HepG2 (cell line): Measurements from ENCODE around the gene LEPR. TPM values are rescaled to one million over a fixed set of nuclear protein-coding genes. Genes with fewer than 3 reads are reported as not detected.

Source experiments
- MAF1 ChIP-seq: sonication (generic); formaldehyde crosslinking; IDR thresholded peaks from 2 replicates; pipeline ENCODE4 v1.5.0; 2020; ENCODE audit warnings: missing genetic modification reagents, borderline replicate concordance
- REXO4 ChIP-seq: sonication (generic); formaldehyde crosslinking; IDR thresholded peaks from 2 replicates; pipeline ENCODE4 v1.8.0; 2022; ENCODE audit warnings: missing genetic modification reagents, mild to moderate bottlenecking, borderline replicate concordance
- STAT5B ChIP-seq: sonication (generic); formaldehyde crosslinking; IDR thresholded peaks from 2 replicates; pipeline ENCODE4 v1.4.0; 2020; ENCODE audit warnings: missing genetic modification reagents
- ZNF451 ChIP-seq: sonication (generic); formaldehyde crosslinking; IDR thresholded peaks from 2 replicates; pipeline ENCODE4 v1.5.0; 2020; ENCODE audit warnings: mild to moderate bottlenecking, missing genetic modification reagents
- ZNF724P ChIP-seq: sonication (generic); formaldehyde crosslinking; IDR thresholded peaks from 2 replicates; pipeline ENCODE4 v1.8.0; 2022; ENCODE audit warnings: missing genetic modification reagents, borderline replicate concordance
- ZNF788 ChIP-seq: sonication (generic); formaldehyde crosslinking; IDR thresholded peaks from 2 replicates; pipeline ENCODE4 v1.5.0; 2020; ENCODE audit warnings: mild to moderate bottlenecking, missing genetic modification reagents, borderline replicate concordance
- ZNF883 ChIP-seq: sonication (generic); formaldehyde crosslinking; IDR thresholded peaks from 2 replicates; pipeline ENCODE4 v1.5.1; 2020; ENCODE audit warnings: mild to moderate bottlenecking, missing genetic modification reagents; ENCODE audit errors: not compliant biosample characterization
- polyA plus RNA-seq, 8 experiments: library from polyadenylated mRNA; depleted of rRNA in 3 of 8; stranded (reverse) in 7 of 8; unstranded in 1 of 8; fragments of >200 nt; fragmentation: Illumina TruSeq in 4 of 8; extraction: Trizol in 4 of 8; gene quantifications; 2 replicates each; pipeline versions ENCODE4 v1.2.1 to v1.2.3, GENCODE V29; 2011 to 2016; ENCODE audit warnings: low read depth in 4 of 8, missing spikeins in 1 of 8, mixed read lengths in 1 of 8; ENCODE audit not compliant: insufficient read depth in 1 of 8
- total RNA-seq, 5 experiments: library from RNA; depleted of rRNA; stranded (reverse); fragments of >200 nt; fragmentation: Illumina TruSeq; extraction: Trizol; gene quantifications; 2 replicates each; pipeline ENCODE4 v1.2.3, GENCODE V29; 2016; ENCODE audit warnings: low read depth in 1 of 5
- TF ChIP-seq, protein P1 (sequence below), 2 experiments: sonication (generic) in 1 of 2; formaldehyde crosslinking in 1 of 2; IDR thresholded peaks; 2 replicates each; pipeline versions ENCODE4 v1.6.1 to v1.9.0; 2014 to 2022; ENCODE audit warnings: antibody characterized with exemption in 1 of 2, borderline replicate concordance in 1 of 2, inconsistent platforms in 1 of 2, low read depth in 1 of 2, missing genetic modification reagents in 1 of 2
- TF ChIP-seq, protein P2 (sequence below): sonication (generic); formaldehyde crosslinking; IDR thresholded peaks from 2 replicates; pipeline ENCODE4 v1.4.0; 2020; ENCODE audit warnings: missing genetic modification reagents, borderline replicate concordance
- TF ChIP-seq, protein P3 (sequence below): sonication (generic); formaldehyde crosslinking; IDR thresholded peaks from 2 replicates; pipeline ENCODE4 v1.4.0; 2020; ENCODE audit warnings: missing genetic modification reagents, mild to moderate bottlenecking, borderline replicate concordance
- TF ChIP-seq, protein P4 (sequence below): sonication (generic); formaldehyde crosslinking; IDR thresholded peaks from 2 replicates; pipeline ENCODE4 v1.9.0; 2022; ENCODE audit warnings: missing genetic modification reagents, mild to moderate bottlenecking, borderline replicate concordance

Gene LEPR
- total and polyA plus RNA-seq, 2 of the 13 experiments (the other 11 are each of a cell fraction or from before 2014, with no cell fraction given), result 0.60 to 1.7 TPM

DNA sequence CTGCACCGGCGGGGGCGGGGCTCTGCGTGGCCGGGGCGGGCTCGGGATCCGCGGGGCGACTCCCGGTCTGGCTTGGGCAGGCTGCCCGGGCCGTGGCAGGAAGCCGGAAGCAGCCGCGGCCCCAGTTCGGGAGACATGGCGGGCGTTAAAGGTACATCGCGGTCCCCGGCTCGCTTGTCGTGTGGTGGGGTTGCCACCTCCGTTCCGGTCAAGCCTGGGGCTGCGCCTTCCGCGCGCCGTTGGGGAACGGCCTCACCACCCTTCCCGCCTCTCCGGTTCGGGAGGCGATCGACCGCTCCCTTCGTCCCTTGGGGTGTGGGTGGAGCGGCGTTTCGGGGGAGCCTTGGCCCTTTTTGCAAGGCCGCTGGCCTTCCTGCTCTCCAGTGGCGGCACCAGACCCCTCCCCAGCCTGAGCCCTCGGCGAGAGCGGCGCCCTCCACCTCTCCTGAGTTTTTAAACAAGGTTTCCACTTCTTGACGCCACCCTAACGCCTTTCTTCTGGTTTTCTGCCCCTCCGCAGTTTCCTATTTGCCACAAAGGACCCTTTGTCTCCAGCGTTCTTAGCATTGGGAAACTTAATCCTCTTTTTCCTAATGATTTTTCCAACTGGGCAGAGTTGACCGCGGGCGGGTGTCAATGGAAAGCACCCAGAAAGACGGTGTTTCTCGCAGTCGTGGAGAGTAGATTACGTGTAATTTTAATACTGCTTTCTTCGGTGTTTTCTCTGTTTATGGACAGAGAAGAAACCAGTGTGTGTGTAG lies at the start of gene LEPR, which contains the start of gene LEPROT (continued):
- TF ChIP-seq, protein P1, sequence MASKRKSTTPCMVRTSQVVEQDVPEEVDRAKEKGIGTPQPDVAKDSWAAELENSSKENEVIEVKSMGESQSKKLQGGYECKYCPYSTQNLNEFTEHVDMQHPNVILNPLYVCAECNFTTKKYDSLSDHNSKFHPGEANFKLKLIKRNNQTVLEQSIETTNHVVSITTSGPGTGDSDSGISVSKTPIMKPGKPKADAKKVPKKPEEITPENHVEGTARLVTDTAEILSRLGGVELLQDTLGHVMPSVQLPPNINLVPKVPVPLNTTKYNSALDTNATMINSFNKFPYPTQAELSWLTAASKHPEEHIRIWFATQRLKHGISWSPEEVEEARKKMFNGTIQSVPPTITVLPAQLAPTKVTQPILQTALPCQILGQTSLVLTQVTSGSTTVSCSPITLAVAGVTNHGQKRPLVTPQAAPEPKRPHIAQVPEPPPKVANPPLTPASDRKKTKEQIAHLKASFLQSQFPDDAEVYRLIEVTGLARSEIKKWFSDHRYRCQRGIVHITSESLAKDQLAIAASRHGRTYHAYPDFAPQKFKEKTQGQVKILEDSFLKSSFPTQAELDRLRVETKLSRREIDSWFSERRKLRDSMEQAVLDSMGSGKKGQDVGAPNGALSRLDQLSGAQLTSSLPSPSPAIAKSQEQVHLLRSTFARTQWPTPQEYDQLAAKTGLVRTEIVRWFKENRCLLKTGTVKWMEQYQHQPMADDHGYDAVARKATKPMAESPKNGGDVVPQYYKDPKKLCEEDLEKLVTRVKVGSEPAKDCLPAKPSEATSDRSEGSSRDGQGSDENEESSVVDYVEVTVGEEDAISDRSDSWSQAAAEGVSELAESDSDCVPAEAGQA (IDR thresholded peaks at IDR 0.05; ENCODE audit: low read depth), result 0 out of 2 replicates have a peak, but pooled peaks have one; percentile 19
- TF ChIP-seq, protein P1 (CRISPR knock-in tag; IDR thresholded peaks at IDR 0.05; ENCODE audit: borderline replicate concordance), result no peak
- TF ChIP-seq ZNF724P (CRISPR knock-in tag) (peak; percentile 75), STAT5B (CRISPR knock-in tag) (0 out of 2 replicates have a peak, but pooled peaks have one; percentile 53), ZNF883 (CRISPR knock-in tag) (peak; percentile 65), ZNF451 (CRISPR knock-in tag) (peak; percentile 60; the same call in 1 of the 2 replicates), MAF1 (CRISPR knock-in tag) (peak; percentile 70; the same call in 1 of the 2 replicates), REXO4 (CRISPR knock-in tag) (no peak), ZNF788 (CRISPR knock-in tag) (peak; percentile 89; the same call in 1 of the 2 replicates)
- TF ChIP-seq, protein P2, sequence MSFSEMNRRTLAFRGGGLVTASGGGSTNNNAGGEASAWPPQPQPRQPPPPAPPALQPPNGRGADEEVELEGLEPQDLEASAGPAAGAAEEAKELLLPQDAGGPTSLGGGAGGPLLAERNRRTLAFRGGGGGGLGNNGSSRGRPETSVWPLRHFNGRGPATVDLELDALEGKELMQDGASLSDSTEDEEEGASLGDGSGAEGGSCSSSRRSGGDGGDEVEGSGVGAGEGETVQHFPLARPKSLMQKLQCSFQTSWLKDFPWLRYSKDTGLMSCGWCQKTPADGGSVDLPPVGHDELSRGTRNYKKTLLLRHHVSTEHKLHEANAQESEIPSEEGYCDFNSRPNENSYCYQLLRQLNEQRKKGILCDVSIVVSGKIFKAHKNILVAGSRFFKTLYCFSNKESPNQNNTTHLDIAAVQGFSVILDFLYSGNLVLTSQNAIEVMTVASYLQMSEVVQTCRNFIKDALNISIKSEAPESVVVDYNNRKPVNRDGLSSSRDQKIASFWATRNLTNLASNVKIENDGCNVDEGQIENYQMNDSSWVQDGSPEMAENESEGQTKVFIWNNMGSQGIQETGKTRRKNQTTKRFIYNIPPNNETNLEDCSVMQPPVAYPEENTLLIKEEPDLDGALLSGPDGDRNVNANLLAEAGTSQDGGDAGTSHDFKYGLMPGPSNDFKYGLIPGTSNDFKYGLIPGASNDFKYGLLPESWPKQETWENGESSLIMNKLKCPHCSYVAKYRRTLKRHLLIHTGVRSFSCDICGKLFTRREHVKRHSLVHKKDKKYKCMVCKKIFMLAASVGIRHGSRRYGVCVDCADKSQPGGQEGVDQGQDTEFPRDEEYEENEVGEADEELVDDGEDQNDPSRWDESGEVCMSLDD, result peak; percentile 68; the same call in 1 of the 2 replicates
- TF ChIP-seq, protein P3, sequence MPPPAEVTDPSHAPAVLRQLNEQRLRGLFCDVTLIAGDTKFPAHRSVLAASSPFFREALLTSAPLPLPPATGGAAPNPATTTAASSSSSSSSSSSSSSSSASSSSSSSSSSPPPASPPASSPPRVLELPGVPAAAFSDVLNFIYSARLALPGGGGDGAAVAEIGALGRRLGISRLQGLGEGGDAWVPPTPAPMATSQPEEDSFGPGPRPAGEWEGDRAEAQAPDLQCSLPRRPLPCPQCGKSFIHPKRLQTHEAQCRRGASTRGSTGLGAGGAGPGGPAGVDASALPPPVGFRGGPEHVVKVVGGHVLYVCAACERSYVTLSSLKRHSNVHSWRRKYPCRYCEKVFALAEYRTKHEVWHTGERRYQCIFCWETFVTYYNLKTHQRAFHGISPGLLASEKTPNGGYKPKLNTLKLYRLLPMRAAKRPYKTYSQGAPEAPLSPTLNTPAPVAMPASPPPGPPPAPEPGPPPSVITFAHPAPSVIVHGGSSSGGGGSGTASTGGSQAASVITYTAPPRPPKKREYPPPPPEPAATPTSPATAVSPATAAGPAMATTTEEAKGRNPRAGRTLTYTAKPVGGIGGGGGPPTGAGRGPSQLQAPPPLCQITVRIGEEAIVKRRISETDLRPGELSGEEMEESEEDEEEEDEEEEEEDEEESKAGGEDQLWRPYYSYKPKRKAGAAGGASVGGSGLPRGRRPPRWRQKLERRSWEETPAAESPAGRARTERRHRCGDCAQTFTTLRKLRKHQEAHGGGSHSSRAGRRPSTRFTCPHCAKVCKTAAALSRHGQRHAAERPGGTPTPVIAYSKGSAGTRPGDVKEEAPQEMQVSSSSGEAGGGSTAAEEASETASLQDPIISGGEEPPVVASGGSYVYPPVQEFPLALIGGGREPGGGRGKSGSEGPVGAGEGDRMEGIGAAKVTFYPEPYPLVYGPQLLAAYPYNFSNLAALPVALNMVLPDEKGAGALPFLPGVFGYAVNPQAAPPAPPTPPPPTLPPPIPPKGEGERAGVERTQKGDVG (CRISPR knock-in tag), result no peak
- TF ChIP-seq, protein P4, sequence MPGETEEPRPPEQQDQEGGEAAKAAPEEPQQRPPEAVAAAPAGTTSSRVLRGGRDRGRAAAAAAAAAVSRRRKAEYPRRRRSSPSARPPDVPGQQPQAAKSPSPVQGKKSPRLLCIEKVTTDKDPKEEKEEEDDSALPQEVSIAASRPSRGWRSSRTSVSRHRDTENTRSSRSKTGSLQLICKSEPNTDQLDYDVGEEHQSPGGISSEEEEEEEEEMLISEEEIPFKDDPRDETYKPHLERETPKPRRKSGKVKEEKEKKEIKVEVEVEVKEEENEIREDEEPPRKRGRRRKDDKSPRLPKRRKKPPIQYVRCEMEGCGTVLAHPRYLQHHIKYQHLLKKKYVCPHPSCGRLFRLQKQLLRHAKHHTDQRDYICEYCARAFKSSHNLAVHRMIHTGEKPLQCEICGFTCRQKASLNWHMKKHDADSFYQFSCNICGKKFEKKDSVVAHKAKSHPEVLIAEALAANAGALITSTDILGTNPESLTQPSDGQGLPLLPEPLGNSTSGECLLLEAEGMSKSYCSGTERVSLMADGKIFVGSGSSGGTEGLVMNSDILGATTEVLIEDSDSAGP (CRISPR knock-in tag), result peak; percentile 99
